HCT116 (cell line): ENCODE measurements around the gene SNED1. TPM values are rescaled to one million over a fixed set of nuclear protein-coding genes. Genes with fewer than 3 reads are reported as not detected.

Experiments
- ATAC-seq: fragments of 200-7000 bp; cut with Tn5 transposase; 2 replicates; pipeline ENCODE4 v1.9.1; 2020; ENCODE audit warnings: mild to moderate bottlenecking, moderate library complexity
- BruUV-seq: library from RNA; stranded (reverse); fragments of 400-500 nt; replicated peaks from 2 replicates; lab custom pipeline; 2021; lab: Mats Ljungman, UMichigan
- CTCF ChIA-PET: fragments of 300-600 bp; sonication (Branson Sonifier 250); formaldehyde crosslinking; loops from one replicate; lab custom pipeline; 2021; ENCODE audit warnings: antibody characterized with exemption; lab: Charles Lee
- POLR2A ChIA-PET: fragments of 300-600, 350-600 bp; sonication (Branson Sonifier 250); formaldehyde crosslinking; loops from one replicate; lab custom pipeline; 2021; ENCODE audit warnings: antibody characterized with exemption; lab: Charles Lee
- RAD21 ChIA-PET, 2 experiments: fragments of 300-600 bp; sonication (Branson Sonifier 250); formaldehyde crosslinking; loops; one replicate each; lab custom pipeline; 2023; ENCODE audit warnings: low total read pairs in 2 of 2; ENCODE audit not compliant: uncharacterized antibody in 2 of 2, unreplicated experiment in 2 of 2, low non-redundant PET in 1 of 2; lab: Charles Lee
- DNase-seq: peaks from one replicate; pipeline ENCODE4 v3.0.0-alpha.2; 2010; ENCODE audit warnings: low read depth, low spot score
- H2AFZ ChIP-seq: fragments of 200-600 bp; shearing (Covaris generic), sonication (generic); 2 replicates; pipeline ENCODE4 v1.6.1; 2017; ENCODE audit warnings: low read depth, mixed run types, mixed read lengths, antibody characterized with exemption, low read length; ENCODE audit not compliant: poor library complexity, severe bottlenecking
- H3K27ac ChIP-seq: 2 replicates; pipeline ENCODE4 v1.5.1; 2012; ENCODE audit warnings: low read depth, low read length
- H3K27me3 ChIP-seq: fragments of 200-600 bp; sonication (generic); 2 replicates; pipeline ENCODE4 v1.6.1; 2016; ENCODE audit warnings: mixed run types, low read length, mixed read lengths; ENCODE audit not compliant: insufficient read depth
- H3K36me3 ChIP-seq, 2 experiments: fragments of 200-500 bp in 1 of 2; fragments of 200-600 bp in 1 of 2; sonication (Bioruptor generic) in 1 of 2; sonication (generic) in 1 of 2; 2 replicates each; pipeline versions ENCODE4 v1.5.1 to v1.6.1; 2014 to 2016; ENCODE audit warnings: low read length in 2 of 2, inconsistent platforms in 1 of 2, mixed read lengths in 1 of 2, mixed run types in 1 of 2; ENCODE audit not compliant: insufficient read depth in 2 of 2, control insufficient read depth in 1 of 2
- H3K4me1 ChIP-seq, 2 experiments: fragments of 200-600 bp in 1 of 2; sonication (generic) in 1 of 2; 2 replicates each; pipeline versions ENCODE4 v1.5.1 to v1.6.1; 2012 to 2017; ENCODE audit warnings: low read length in 2 of 2, inconsistent platforms in 1 of 2, mild to moderate bottlenecking in 1 of 2, mixed read lengths in 1 of 2, mixed run types in 1 of 2, moderate library complexity in 1 of 2; ENCODE audit not compliant: insufficient read depth in 2 of 2, control insufficient read depth in 1 of 2
- H3K4me2 ChIP-seq: fragments of 200-600 bp; sonication (generic); 2 replicates; pipeline ENCODE4 v1.6.1; 2017; ENCODE audit warnings: mixed run types, low read length, mixed read lengths
- H3K4me3 ChIP-seq, 2 experiments: fragments of 200-600 bp in 1 of 2; sonication (generic) in 1 of 2; replicated peaks in 1 of 2; 2 replicates each; pipeline ENCODE4 v1.5.1; 2011 to 2016; ENCODE audit warnings: low read length in 2 of 2, control low read depth in 1 of 2, low read depth in 1 of 2, mild to moderate bottlenecking in 1 of 2, mixed read lengths in 1 of 2, mixed run types in 1 of 2
- H3K79me2 ChIP-seq: fragments of 200-600 bp; sonication (generic); 2 replicates; pipeline ENCODE4 v1.6.1; 2017; ENCODE audit warnings: mild to moderate bottlenecking, mixed run types, low read length, moderate library complexity, mixed read lengths; ENCODE audit not compliant: insufficient read depth
- H3K9ac ChIP-seq: fragments of 200-600 bp; sonication (generic); 2 replicates; pipeline ENCODE4 v1.6.1; 2016; ENCODE audit warnings: low read length, mixed read lengths
- H3K9me2 ChIP-seq: fragments of 200-600 bp; sonication (generic), shearing (Covaris generic); 2 replicates; pipeline ENCODE4 v1.6.1; 2017; ENCODE audit warnings: mixed run types, mild to moderate bottlenecking, moderate library complexity; ENCODE audit not compliant: insufficient read depth
- H3K9me3 ChIP-seq, 2 experiments: fragments of 200-500 bp in 1 of 2; fragments of 200-600 bp in 1 of 2; sonication (Bioruptor generic) in 1 of 2; sonication (generic) in 1 of 2; 2 replicates each; pipeline ENCODE4 v1.6.1; 2014 to 2017; ENCODE audit warnings: low read length in 2 of 2, mixed read lengths in 2 of 2, inconsistent platforms in 1 of 2, low read depth in 1 of 2, mild to moderate bottlenecking in 1 of 2, mixed run types in 1 of 2, moderate library complexity in 1 of 2; ENCODE audit not compliant: control insufficient read depth in 1 of 2, insufficient read depth in 1 of 2
- H4K20me1 ChIP-seq: fragments of 200-600 bp; sonication (generic), shearing (Covaris generic); 2 replicates; pipeline ENCODE4 v1.6.1; 2017; ENCODE audit warnings: mixed run types, mild to moderate bottlenecking, moderate library complexity; ENCODE audit not compliant: insufficient read depth
- CTCF ChIP-seq, 3 experiments: fragments of 200-600 bp in 1 of 3; sonication (generic) in 1 of 3; IDR thresholded peaks in 2 of 3; conservative IDR thresholded peaks in 1 of 3; 2 replicates each; pipeline ENCODE4 v1.5.1; 2012 to 2017; ENCODE audit warnings: low read depth in 2 of 3, low read length in 2 of 3, antibody characterized with exemption in 1 of 3, borderline replicate concordance in 1 of 3, control low read depth in 1 of 3, mild to moderate bottlenecking in 1 of 3, mixed read lengths in 1 of 3, mixed run types in 1 of 3, moderate library complexity in 1 of 3; ENCODE audit not compliant: insufficient read depth in 1 of 3
- EZH2phosphoT487 ChIP-seq: fragments of 200-600 bp; IDR thresholded peaks from 2 replicates; pipeline ENCODE4 v1.6.1; 2018; ENCODE audit warnings: antibody characterized with exemption, borderline replicate concordance
- JUND ChIP-seq: IDR thresholded peaks from 2 replicates; pipeline ENCODE4 v1.6.1; 2012
- MAX ChIP-seq: IDR thresholded peaks from 2 replicates; pipeline ENCODE4 v1.6.1; 2012
- TCF7L2 ChIP-seq: IDR thresholded peaks from 2 replicates; pipeline ENCODE4 v1.7.0; 2011; ENCODE audit warnings: borderline replicate concordance, inconsistent platforms; ENCODE audit not compliant: insufficient read depth, insufficient read length; ENCODE audit errors: extremely low read depth
- YY1 ChIP-seq: IDR thresholded peaks from 2 replicates; pipeline ENCODE4 v1.6.1; 2011; ENCODE audit warnings: low read length, low read depth, moderate library complexity, mild to moderate bottlenecking; ENCODE audit not compliant: insufficient replicate concordance; ENCODE audit errors: extremely low read depth
- ZBTB33 ChIP-seq: IDR thresholded peaks from 2 replicates; pipeline ENCODE4 v1.6.1; 2011; ENCODE audit warnings: mild to moderate bottlenecking, low read length, moderate library complexity; ENCODE audit not compliant: insufficient replicate concordance; ENCODE audit errors: extremely low read depth
- ZFX ChIP-seq: fragments of 450-650 bp; IDR thresholded peaks from 2 replicates; pipeline ENCODE4 v1.6.1; 2017
- ZNF274 ChIP-seq: fragments of 200-500 bp; sonication (Bioruptor generic); IDR thresholded peaks from 2 replicates; pipeline ENCODE4 v1.6.1; 2014; ENCODE audit warnings: mild to moderate bottlenecking, low read depth, low read length, inconsistent platforms
- intact Hi-C: fragments of 100-400 bp; cut with micrococcal nuclease; formaldehyde crosslinking; loops from 2 replicates; pipeline ENCODE4 v1.10.0; 2022
- total RNA-seq: library from RNA; stranded (reverse); gene quantifications from one replicate; pipeline ENCODE4 v1.2.1, GENCODE V29; 2021; ENCODE audit not compliant: unreplicated experiment

SNED1 gene
- total RNA-seq, 1 experiment from 2014 or later = 9.6 TPM

- Histone ChIP-seq H3K4me1 (no peaks in the 10 kb centered on the region; a peak in 1 of 4 replicates), H3K4me2 (no peak overlapping the region), H3K9me2 (no peaks in the 10 kb centered on the region), H3K79me2 (no peaks in the 10 kb centered on the region), H3K4me3 (no peak overlapping the region), H4K20me1 (no peaks in the 10 kb centered on the region), H3K36me3 (no peaks in the 10 kb centered on the region), H3K27me3 (no peaks in the 10 kb centered on the region), H3K27ac (no peak overlapping the region), H3K9me3 (peaks cover 0 to 8% of the 10 kb centered on the region in 2 experiments; a peak in 1 of 4 replicates)
- CTCF ChIA-PET = interaction anchor here (1.0 kb wide), 1 partner anchor 20 kb away, joined by 3 read pairs; no protein-coding TSS in a partner anchor
- no peak for DNase-seq
- ATAC-seq = peak; percentile 60
- POLR2A ChIA-PET = interaction anchor here (1.0 kb wide), 1 partner anchor 11 kb away, joined by 3 read pairs; the partner anchor contains the start of gene SNED1
- no TSS peak for BruUV-seq
- RAD21 ChIA-PET = no interaction called here
- intact Hi-C loops = no loop called here
- TF ChIP-seq TCF7L2 (peak; percentile 99), ZFX (no peak)
- TF ChIP-seq, all 23 proteins: peak for 1
- Histone ChIP-seq H3K9ac (no peak overlapping the region), H2AFZ (no peak overlapping the region)
These were observed 11.4 kb downstream of the SNED1 start for GRCh38 chr2:241009601-241010530.

- intact Hi-C loops = no loop called here
- no peak for ATAC-seq
- Histone ChIP-seq H4K20me1 (no peaks in the 10 kb centered on the region), H3K9ac (no peak overlapping the region), H3K27me3 (no peaks in the 10 kb centered on the region), H3K9me3 (peaks cover 0 to 8% of the 10 kb centered on the region in 2 experiments; a peak in 1 of 4 replicates), H3K4me3 (no peak overlapping the region), H2AFZ (no peak overlapping the region), H3K36me3 (no peaks in the 10 kb centered on the region), H3K27ac (no peak overlapping the region), H3K79me2 (no peaks in the 10 kb centered on the region), H3K4me2 (no peak overlapping the region), H3K4me1 (no peaks in the 10 kb centered on the region; a peak in 1 of 4 replicates), H3K9me2 (no peaks in the 10 kb centered on the region)
- ChIA-PET POLR2A (no interaction called here), CTCF (interaction anchor here (1.0 kb wide), 1 partner anchor 20 kb away, joined by 3 read pairs; no protein-coding TSS in a partner anchor), RAD21 (no interaction called here)
- TF ChIP-seq YY1 = no peak
- no peak for TF ChIP-seq JUND
- no peak for TF ChIP-seq MAX
- no peak for TF ChIP-seq ZNF274
- TF ChIP-seq EZH2phosphoT487 = no peak
- no peak for TF ChIP-seq CTCF (IDR thresholded peaks at IDR 0.05 in 2 of 3, conservative IDR thresholded peaks at IDR 0.05 in 1 of 3; ENCODE audit: borderline replicate concordance in 1 of 3, insufficient read depth in 1 of 3, low read depth in 2 of 3, low read length in 2 of 3)
- TF ChIP-seq ZBTB33 = no peak
- BruUV-seq = no TSS peak
- DNase-seq = no peak
These were observed 12.3 kb downstream of the SNED1 start for GRCh38 chr2:241010531-241011295.
